Cardiac fibroblast (primary cell): ENCODE results near the gene MRPL14.

ENCODE experiments used
- DNase-seq, 2 donors: peaks; one replicate each; pipeline versions ENCODE4 v3.0.0 to v3.0.0-alpha.2; 2010; ENCODE audit warnings: low read depth in 2 of 2
- H3K4me3 ChIP-seq, 2 donors: replicated peaks in 1 of 2; 1 replicate in 1 of 2; 2 replicates in 1 of 2; pipeline ENCODE4 v1.5.1; 2011; ENCODE audit warnings: low read depth in 2 of 2, low read length in 2 of 2, mild to moderate bottlenecking in 2 of 2, moderate library complexity in 1 of 2
- TF ChIP-seq, protein P1 (sequence below): IDR thresholded peaks from one replicate; pipeline ENCODE4 v1.5.1; 2011; ENCODE audit warnings: low read depth, mild to moderate bottlenecking, low read length, inconsistent platforms

Gene MRPL14

DNA sequence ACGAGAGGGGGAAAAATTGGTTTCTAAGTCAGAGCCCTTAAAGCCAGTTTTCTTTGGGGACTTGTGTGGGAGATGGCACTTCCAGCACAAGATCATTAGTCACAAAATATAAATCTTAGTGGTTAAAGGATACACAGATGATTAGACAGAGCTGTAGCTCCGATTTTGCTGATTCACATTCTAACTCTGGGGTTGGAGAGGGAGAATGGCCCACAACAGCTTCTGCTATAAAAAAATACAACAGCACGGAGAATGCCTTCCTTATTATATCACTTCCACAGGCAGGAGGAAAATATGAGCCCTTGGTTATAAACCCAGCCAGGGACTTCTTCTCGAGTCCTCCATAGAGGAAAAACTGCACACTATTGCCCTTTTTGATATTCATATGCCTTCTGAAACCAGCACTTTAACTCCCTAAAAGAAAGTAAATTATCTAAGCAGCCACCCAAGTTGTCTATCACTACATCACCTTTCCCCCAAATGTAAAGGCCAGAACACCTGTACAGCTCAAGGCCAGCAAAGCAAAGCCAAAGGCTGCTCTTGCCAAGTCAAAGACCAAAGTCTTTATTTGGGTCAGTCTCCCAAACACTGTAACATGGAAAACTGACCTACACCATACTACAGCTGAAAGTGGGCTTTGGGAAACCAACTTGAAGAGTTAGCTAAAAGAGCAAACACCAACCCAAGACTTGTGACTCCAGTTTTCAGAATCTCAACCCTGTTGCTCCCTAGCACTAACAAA, 10.4 kb downstream of the MRPL14 start:
- TF ChIP-seq, protein P1, sequence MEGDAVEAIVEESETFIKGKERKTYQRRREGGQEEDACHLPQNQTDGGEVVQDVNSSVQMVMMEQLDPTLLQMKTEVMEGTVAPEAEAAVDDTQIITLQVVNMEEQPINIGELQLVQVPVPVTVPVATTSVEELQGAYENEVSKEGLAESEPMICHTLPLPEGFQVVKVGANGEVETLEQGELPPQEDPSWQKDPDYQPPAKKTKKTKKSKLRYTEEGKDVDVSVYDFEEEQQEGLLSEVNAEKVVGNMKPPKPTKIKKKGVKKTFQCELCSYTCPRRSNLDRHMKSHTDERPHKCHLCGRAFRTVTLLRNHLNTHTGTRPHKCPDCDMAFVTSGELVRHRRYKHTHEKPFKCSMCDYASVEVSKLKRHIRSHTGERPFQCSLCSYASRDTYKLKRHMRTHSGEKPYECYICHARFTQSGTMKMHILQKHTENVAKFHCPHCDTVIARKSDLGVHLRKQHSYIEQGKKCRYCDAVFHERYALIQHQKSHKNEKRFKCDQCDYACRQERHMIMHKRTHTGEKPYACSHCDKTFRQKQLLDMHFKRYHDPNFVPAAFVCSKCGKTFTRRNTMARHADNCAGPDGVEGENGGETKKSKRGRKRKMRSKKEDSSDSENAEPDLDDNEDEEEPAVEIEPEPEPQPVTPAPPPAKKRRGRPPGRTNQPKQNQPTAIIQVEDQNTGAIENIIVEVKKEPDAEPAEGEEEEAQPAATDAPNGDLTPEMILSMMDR, result no peak
- H3K4me3 ChIP-seq, result no peak overlapping the region
- DNase-seq, result peak; percentile 72 to 88

DNA sequence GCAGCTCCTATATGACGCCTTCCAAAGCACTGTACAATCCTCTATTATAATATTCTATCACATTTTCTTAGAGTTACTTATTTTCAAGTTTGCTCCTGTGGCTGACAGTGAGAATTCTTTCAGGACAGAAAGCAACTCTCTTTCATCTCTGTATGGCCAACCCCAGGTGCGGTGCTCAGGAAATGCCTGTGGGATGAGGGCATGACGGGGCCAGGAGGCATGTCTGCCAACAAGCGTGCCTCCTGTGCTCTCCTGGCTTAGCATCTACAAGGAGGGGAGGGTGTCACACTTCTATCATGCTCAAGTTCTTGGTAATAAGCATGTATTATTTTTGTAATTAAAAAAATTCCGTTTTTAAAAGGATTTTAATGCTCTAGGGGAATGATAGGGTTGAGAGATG, 11.4 kb downstream of the MRPL14 start:
- H3K4me3 ChIP-seq, result no peak overlapping the region
- peak in 1 of 2 donors; percentile 64 for DNase-seq
- TF ChIP-seq, protein P1, result no peak

DNA sequence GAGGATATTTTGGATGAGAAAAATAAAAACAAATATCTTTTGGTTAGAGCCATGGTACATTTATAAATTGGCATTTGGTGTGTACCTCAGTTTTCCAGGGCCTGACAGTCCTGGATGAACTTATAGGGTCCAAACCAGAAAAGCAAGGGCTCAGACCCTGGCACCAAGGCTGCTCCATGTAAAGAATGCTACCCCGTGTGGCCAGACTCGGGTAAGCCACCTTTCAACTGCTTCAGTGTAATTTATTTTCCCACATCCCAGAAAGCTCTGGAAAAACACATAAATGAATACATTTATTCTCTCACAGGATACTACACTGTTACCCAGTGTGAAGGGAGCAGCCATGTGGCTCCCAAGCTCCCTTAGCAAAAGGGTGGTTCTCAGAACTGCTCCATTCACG, 13.8 kb downstream of the MRPL14 start:
- TF ChIP-seq, protein P1, result peak; percentile 19
- no peak overlapping the region for H3K4me3 ChIP-seq
- DNase-seq, result no peak

DNA sequence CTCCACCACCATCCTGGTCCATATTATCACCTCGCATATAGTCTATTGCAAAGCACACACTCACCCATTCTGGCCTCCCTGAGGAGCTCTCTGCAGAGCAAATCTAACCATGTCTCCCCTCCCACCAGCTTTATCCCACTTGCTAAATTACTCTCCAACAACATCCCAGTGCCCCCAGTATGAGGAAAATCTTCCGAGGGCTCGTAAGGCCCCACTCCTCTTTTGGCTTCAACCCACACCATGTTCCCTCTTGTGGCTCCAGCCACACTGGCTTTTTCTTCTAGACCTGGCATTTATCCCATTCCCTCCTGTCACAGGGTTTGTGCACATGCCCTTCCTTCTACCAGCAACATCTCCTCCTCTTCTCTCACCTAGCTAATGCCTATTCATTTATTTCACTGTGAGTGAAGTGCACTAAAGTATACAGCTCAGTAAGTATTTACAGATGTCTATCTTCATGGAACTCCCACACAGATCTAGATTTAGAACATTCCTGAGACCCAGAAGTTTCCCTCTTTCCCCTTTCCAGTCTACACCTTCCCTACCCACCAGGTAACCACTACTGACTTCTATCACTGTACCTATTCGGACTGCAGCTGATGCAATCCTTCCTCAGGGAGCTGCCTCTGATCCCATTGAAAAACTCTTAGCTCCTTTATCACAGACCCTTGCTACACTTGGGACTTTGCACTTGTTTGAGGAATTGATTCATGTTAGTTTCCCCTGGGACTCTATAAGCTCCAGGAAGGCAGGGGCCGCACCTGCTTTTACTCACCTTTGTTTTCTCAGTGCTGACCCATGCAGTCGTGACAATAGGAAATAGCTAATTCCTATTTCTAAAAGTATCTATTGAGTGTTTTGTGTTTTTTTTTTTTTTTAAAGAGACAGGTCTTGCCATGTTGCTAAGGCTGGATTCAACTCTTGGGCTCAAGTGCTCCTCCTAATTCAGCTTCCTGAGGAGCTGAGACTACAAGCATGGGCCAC, 15.5 kb downstream of the MRPL14 start:
- TF ChIP-seq, protein P1, result no peak
- DNase-seq, result no peak
- H3K4me3 ChIP-seq, result no peak overlapping the region

DNA sequence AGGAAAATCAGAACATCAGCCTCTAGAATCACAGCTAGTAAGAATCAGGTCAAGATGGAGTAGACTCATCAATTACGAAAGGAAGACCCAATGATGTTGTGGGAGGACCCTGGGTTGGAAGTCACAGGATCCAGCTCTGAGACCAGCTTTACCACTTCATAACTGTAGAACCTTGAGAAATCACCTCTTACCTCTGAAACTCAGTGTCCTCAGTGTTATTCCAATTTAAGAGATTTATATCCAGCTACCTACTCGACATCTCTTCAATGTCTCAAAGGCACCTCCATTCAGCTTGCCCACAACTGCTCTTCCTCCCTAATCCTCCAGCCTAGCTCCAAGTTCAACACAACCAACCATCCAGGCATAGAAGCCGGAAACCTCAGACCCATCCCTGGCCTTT, 16.3 kb downstream of the MRPL14 start:
- TF ChIP-seq, protein P1, result no peak
- no peak for DNase-seq
- H3K4me3 ChIP-seq, result no peak overlapping the region

DNA sequence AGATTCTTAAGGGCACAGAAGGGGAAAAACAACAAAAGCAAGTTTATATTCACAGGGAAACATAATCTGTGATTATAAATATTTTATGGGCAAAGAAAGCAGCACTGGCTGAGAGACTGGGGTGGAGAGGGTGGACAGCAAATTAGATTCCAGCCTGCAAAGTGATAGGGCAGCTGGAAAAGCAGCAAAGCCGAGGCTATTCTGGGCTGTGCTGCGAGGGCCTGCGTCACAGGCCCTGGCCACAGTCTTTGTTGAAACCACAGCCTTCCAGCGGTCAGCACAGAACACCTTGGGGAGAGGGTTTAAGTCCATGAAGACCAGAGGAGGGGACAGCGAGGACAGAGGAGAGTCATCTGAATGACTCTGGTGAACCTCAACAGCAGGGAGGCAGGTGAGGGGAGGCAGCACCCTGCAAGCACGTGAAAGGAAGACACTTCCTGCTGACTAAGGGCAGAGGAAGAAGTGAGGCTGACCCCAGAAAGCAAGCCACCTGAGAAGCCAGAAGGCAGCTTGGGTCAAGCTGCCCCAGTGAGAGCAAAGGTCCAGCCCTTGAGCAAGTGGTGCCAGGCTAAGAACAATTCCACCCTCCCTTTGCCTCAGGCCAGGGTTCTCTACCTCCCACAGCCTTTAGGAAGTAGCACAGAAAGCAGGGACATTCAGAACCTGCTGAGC, 17.1 kb downstream of the MRPL14 start:
- TF ChIP-seq, protein P1, result no peak
- H3K4me3 ChIP-seq, result no peak overlapping the region
- no peak for DNase-seq
